Psoas muscle (tissue), 8 donors: ENCODE data around the gene CAMSAP2. TPM values are rescaled to one million over a fixed set of nuclear protein-coding genes. Genes with fewer than 3 reads are reported as not detected.

ENCODE experiments used
- ATAC-seq, 4 donors: fragments of 200-7000 bp; cut with Tn5 transposase; one replicate each; pipeline ENCODE4 v1.9.1; 2020; ENCODE audit warnings: moderate library complexity in 3 of 4, mild to moderate bottlenecking in 2 of 4
- DNase-seq, 2 donors: peaks; one replicate each; pipeline ENCODE4 v3.0.0-alpha.2; 2020
- H3K27ac ChIP-seq: fragments of 200-600 bp; one replicate; pipeline ENCODE4 v1.8.0; 2022
- H3K27me3 ChIP-seq, 3 donors: fragments of 200-600 bp in 1 of 3; one replicate each; pipeline versions ENCODE4 v1.6.1 to v1.8.0; 2013 to 2022; ENCODE audit warnings: low read length in 2 of 3, mild to moderate bottlenecking in 2 of 3, moderate library complexity in 1 of 3; ENCODE audit not compliant: insufficient read depth in 3 of 3
- H3K36me3 ChIP-seq, 2 donors: fragments of 200-600 bp in 1 of 2; one replicate each; pipeline versions ENCODE4 v1.6.1 to v1.8.0; 2013 to 2022; ENCODE audit warnings: low read depth in 1 of 2, mild to moderate bottlenecking in 1 of 2, moderate library complexity in 1 of 2; ENCODE audit not compliant: insufficient read depth in 1 of 2
- H3K4me1 ChIP-seq: fragments of 200-600 bp; one replicate; pipeline ENCODE4 v1.8.0; 2022
- H3K4me3 ChIP-seq: fragments of 200-600 bp; one replicate; pipeline ENCODE4 v1.8.0; 2022; ENCODE audit warnings: mild to moderate bottlenecking
- H3K9me3 ChIP-seq: fragments of 200-600 bp; one replicate; pipeline ENCODE4 v1.8.0; 2022
- CTCF ChIP-seq: fragments of 200-600 bp; IDR thresholded peaks from one replicate; pipeline ENCODE4 v1.8.0; 2022; ENCODE audit warnings: antibody characterized with exemption
- WGBS, 3 donors: extraction: QIAGEN DNeasy Blood & Tissue Kit; methylation state at CpG; one replicate each; pipeline versions ENCODE4 v1.1.6 to v1.1.7; 2013; 5-methylcytosine and 5-hydroxymethylcytosine counted together
- intact Hi-C, 2 donors: fragments of 100-400 bp; cut with DNase I; formaldehyde crosslinking; loops; one replicate each; pipeline versions ENCODE4 v1.11.0 to v1.14.2; 2022
- polyA plus RNA-seq, 3 donors: library from polyadenylated mRNA; stranded (reverse); fragments of 200-250 nt; gene quantifications; one replicate each; pipeline ENCODE4 v1.2.3, GENCODE V29; 2013
- total RNA-seq, 4 donors: library from RNA; stranded (reverse); fragmentation: NEBNext Ultra II Directional in 2 of 4; extraction: Animal tissue kit (Norgen Biotek cat#: 25700) in 2 of 4; gene quantifications; one replicate each; pipeline versions ENCODE4 v1.2.1 to v1.2.4, GENCODE V29; 2021 to 2023
- donor health status: healthy with polysubstance abuse.
- donor health status: DM: no; HTN: no; CAD: no; lungs with moderate emphysema.
- donor health status: Bipolar disorder and iron deficiency.
- donor health status: healthy.
- donor health status: DM: yes; HTN: yes; CAD: no.
- donor health status: DM: no; HTN: no; CAD: no.
- donor health status: DM: no; HTN: no; CAD: no.
- donor health status: DM: yes; HTN: yes; CAD: no.

CAMSAP2 gene
- total and polyA plus RNA-seq, 7 donors: 4.8 to 70.8 (median 37.0) TPM

DNA sequence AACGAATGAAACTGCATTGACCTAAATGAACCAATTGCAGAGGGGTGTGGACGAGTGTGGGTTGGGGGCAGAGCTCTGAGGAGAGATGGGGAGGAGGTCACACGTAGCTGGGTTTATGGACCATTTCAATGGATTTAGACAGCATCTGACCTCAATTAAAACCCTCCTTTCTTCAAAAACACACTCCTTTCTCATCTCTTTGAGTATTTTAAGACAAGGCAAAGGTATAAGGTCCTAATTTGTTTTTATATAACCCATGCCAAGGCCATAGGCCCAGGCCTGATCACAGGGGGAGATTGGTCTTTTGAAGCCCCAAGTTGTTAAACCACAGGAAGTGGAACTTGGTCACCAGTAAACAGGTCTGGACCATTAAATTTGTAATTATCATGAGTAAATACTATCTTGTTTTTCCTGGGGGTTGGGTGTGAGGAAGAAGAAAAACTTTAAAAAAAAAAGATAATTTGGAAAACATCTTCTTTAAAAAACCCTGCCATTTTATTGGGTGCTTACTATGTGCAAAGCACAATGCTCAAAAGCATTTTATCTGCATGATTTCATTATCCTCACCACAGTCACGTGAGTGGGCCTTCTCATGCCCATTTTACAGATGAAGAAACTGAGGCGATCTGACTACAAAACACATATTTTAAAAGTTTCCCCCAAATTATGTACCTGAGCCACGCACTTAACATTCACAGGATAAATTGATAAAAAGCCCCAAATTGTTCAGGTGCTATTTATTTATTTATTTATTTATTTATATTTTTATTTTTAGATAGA lies 147.1 kb downstream of the CAMSAP2 start:
- WGBS, 3 donors: 92 to 94% (median 94%) methylated on average over 6 of the region's 6 CpGs
- TF ChIP-seq CTCF: no peak
- H3K4me1 ChIP-seq: no peaks in the 10 kb centered on the region
- DNase-seq (no peak), ATAC-seq (no peak)
- H3K4me3 ChIP-seq: no peak overlapping the region
- no peaks in the 10 kb centered on the region for H3K9me3 ChIP-seq
- no peaks in the 10 kb centered on the region for H3K36me3 ChIP-seq
- H3K27me3 ChIP-seq: peaks cover 0 to 8% (median 5%) of the 10 kb centered on the region in 3 donors
- H3K27ac ChIP-seq: no peak overlapping the region
- intact Hi-C loops: no loop called here

GRCh38 chr1:200886594-200886993 lies 147.9 kb downstream of the CAMSAP2 start:
- no peaks in the 10 kb centered on the region for H3K36me3 ChIP-seq
- no peak overlapping the region for H3K4me3 ChIP-seq
- TF ChIP-seq CTCF: no peak
- WGBS, 3 donors: 85 to 91% (median 89%) methylated on average over 2 of the region's 2 CpGs
- ATAC-seq (no peak), DNase-seq (no peak)
- intact Hi-C loops: no loop called here
- peaks cover 7% of the 10 kb centered on the region for H3K4me1 ChIP-seq
- H3K27me3 ChIP-seq: peaks cover 0 to 14% (median 9%) of the 10 kb centered on the region in 3 donors
- no peaks in the 10 kb centered on the region for H3K9me3 ChIP-seq
- H3K27ac ChIP-seq: no peak overlapping the region

GRCh38 chr1:200887036-200887435 lies 148.3 kb downstream of the CAMSAP2 start:
- no peak for TF ChIP-seq CTCF
- ATAC-seq: no peak
- H3K27ac ChIP-seq: no peak overlapping the region
- H3K4me1 ChIP-seq: peaks cover 11% of the 10 kb centered on the region
- no peak overlapping the region for H3K4me3 ChIP-seq
- H3K36me3 ChIP-seq: no peaks in the 10 kb centered on the region
- no peak for DNase-seq
- peaks cover 0 to 18% (median 12%) of the 10 kb centered on the region in 3 donors for H3K27me3 ChIP-seq
- H3K9me3 ChIP-seq: no peaks in the 10 kb centered on the region
- intact Hi-C loops: no loop called here
- WGBS, 3 donors: 61 to 71% (median 61%) methylated on average over 11 of the region's 11 CpGs

GRCh38 chr1:200887772-200888348 lies 149.2 kb downstream of the CAMSAP2 start:
- H3K36me3 ChIP-seq: no peaks in the 10 kb centered on the region
- TF ChIP-seq CTCF: no peak
- no peak overlapping the region for H3K4me3 ChIP-seq
- no peak for DNase-seq
- 80 to 84% (median 82%) methylated on average over 9 of the region's 9 CpGs for WGBS, 3 donors
- H3K4me1 ChIP-seq: peaks cover 11% of the 10 kb centered on the region
- intact Hi-C loops: no loop called here
- H3K27me3 ChIP-seq: peaks cover 0 to 26% (median 16%) of the 10 kb centered on the region in 3 donors
- no peak overlapping the region for H3K27ac ChIP-seq
- H3K9me3 ChIP-seq: no peaks in the 10 kb centered on the region
- ATAC-seq: no peak
